ENCODE results near the gene GUCY1A2.
"Not testable (repeated sequence)": the region's sequence is repeated elsewhere in the genome, so short reads cannot be mapped to it uniquely, and the experiment has no call there.

The GUCY1A2 gene

GRCh38 chr11:106939157-106939556 lies 79.1 kb downstream of the GUCY1A2 start:
- peak; percentile 38 to 70 for DNase-seq

GRCh38 chr11:106937111-106937510 lies 81.2 kb downstream of the GUCY1A2 start:
- no peak for DNase-seq

GRCh38 chr11:106925245-106925644 lies 93.0 kb downstream of the GUCY1A2 start:
- DNase-seq: no peak

- DNase-seq: no peak
These were observed 97.3 kb downstream of the GUCY1A2 start for GRCh38 chr11:106920899-106921509.

- peak in 1 of 2 experiments; percentile 25 for DNase-seq
These were observed 100.3 kb downstream of the GUCY1A2 start for GRCh38 chr11:106917973-106918372.

GRCh38 chr11:106914409-106914808 lies 103.9 kb downstream of the GUCY1A2 start:
- DNase-seq: no peak

- no peak for DNase-seq
These were observed 105.1 kb downstream of the GUCY1A2 start for GRCh38 chr11:106913141-106913540.

- DNase-seq: no peak
These were observed 113.5 kb downstream of the GUCY1A2 start for GRCh38 chr11:106904826-106905225.

GRCh38 chr11:106889718-106890117 lies 128.6 kb downstream of the GUCY1A2 start:
- no peak for DNase-seq

- no peak for DNase-seq
These were observed 129.9 kb downstream of the GUCY1A2 start for GRCh38 chr11:106888386-106888785.

GRCh38 chr11:106883693-106884092 lies 134.6 kb downstream of the GUCY1A2 start:
- not testable (repeated sequence) for DNase-seq

GRCh38 chr11:106879832-106880546 lies 138.3 kb downstream of the GUCY1A2 start:
- no peak for DNase-seq

GRCh38 chr11:106879029-106879428 lies 139.2 kb downstream of the GUCY1A2 start:
- no peak for DNase-seq

GRCh38 chr11:106875013-106875412 lies 143.3 kb downstream of the GUCY1A2 start:
- DNase-seq: no peak

- DNase-seq: no peak
These were observed 146.0 kb downstream of the GUCY1A2 start for GRCh38 chr11:106872246-106872645.

- no peak for DNase-seq
These were observed 160.1 kb downstream of the GUCY1A2 start for GRCh38 chr11:106858200-106858599.

- no peak for DNase-seq
These were observed 161.7 kb downstream of the GUCY1A2 start for GRCh38 chr11:106856566-106856965.

- no peak for DNase-seq
These were observed 163.8 kb downstream of the GUCY1A2 start for GRCh38 chr11:106854429-106854828.

- no peak for DNase-seq
These were observed 164.3 kb downstream of the GUCY1A2 start for GRCh38 chr11:106853850-106854401.

- no peak for DNase-seq
These were observed 165.5 kb downstream of the GUCY1A2 start for GRCh38 chr11:106852779-106853178.

GRCh38 chr11:106848526-106848925 lies 169.8 kb downstream of the GUCY1A2 start:
- no peak for DNase-seq

GRCh38 chr11:106842134-106842533 lies 176.1 kb downstream of the GUCY1A2 start:
- no peak for DNase-seq

- DNase-seq: no peak
These were observed 177.3 kb downstream of the GUCY1A2 start for GRCh38 chr11:106840947-106841346.

- DNase-seq: no peak
These were observed 178.1 kb downstream of the GUCY1A2 start for GRCh38 chr11:106840146-106840545.
